ENCODE measurements around the gene EFCAB14.

The EFCAB14 gene

GRCh38 chr1:46687093-46687659, 31.7 kb downstream of the EFCAB14 start:
- TF ChIP-seq EZH2 (IDR thresholded peaks at IDR 0.05) (no peak), FOXP2 (optimal IDR thresholded peaks at IDR 0.05; ENCODE audit: control extremely low read depth, extremely low read length, insufficient read depth) (peak; percentile 41)
- peak overlapping the region; percentile 71 for H3K4me3 ChIP-seq
- H3K36me3 ChIP-seq (ENCODE audit: insufficient read depth, low read length): peaks cover 81% of the 10 kb centered on the region

GRCh38 chr1:46686255-46686654, 32.7 kb downstream of the EFCAB14 start:
- Histone ChIP-seq H3K36me3 (ENCODE audit: insufficient read depth, low read length) (peaks cover 74% of the 10 kb centered on the region), H3K27ac (no peak overlapping the region), H3K4me3 (no peak overlapping the region), H3K9me3 (ENCODE audit: low read depth, low read length) (no peaks in the 10 kb centered on the region), H3K9ac (ENCODE audit: insufficient read length) (no peak overlapping the region)
- TF ChIP-seq EZH2 (IDR thresholded peaks at IDR 0.05): no peak
- no peak for TF ChIP-seq FOXP2 (optimal IDR thresholded peaks at IDR 0.05; ENCODE audit: control extremely low read depth, extremely low read length, insufficient read depth)
- no peak for TF ChIP-seq POLR2AphosphoS5 (IDR thresholded peaks at IDR 0.05; ENCODE audit: borderline replicate concordance, low read depth, low read length)
- DNase-seq (ENCODE audit: low read depth, low spot score): no peak

More at GRCh38 chr1:46687093-46687659, 31.7 kb downstream of the EFCAB14 start:
- Histone ChIP-seq H3K9ac (ENCODE audit: insufficient read length) (no peak overlapping the region), H3K9me3 (ENCODE audit: low read depth, low read length) (no peaks in the 10 kb centered on the region), H3K27ac (peak overlapping the region; percentile 72)
- peak; percentile 72 for DNase-seq (ENCODE audit: low read depth, low spot score)

GRCh38 chr1:46684670-46685069, 34.2 kb downstream of the EFCAB14 start:
- H3K36me3 ChIP-seq (ENCODE audit: insufficient read depth, low read length): peaks cover 80% of the 10 kb centered on the region
- H3K9me3 ChIP-seq (ENCODE audit: low read depth, low read length): no peaks in the 10 kb centered on the region
- TF ChIP-seq EZH2 (IDR thresholded peaks at IDR 0.05) (no peak), POLR2AphosphoS5 (IDR thresholded peaks at IDR 0.05; ENCODE audit: borderline replicate concordance, low read depth, low read length) (no peak), FOXP2 (optimal IDR thresholded peaks at IDR 0.05; ENCODE audit: control extremely low read depth, extremely low read length, insufficient read depth) (no peak)
- no peak overlapping the region for H3K4me3 ChIP-seq
- H3K27ac ChIP-seq: no peak overlapping the region
- no peak overlapping the region for H3K9ac ChIP-seq (ENCODE audit: insufficient read length)
- no peak for DNase-seq (ENCODE audit: low read depth, low spot score)

- Histone ChIP-seq H3K36me3 (ENCODE audit: insufficient read depth, low read length) (peaks cover 66% of the 10 kb centered on the region), H3K4me3 (no peak overlapping the region)
Measured at GRCh38 chr1:46682064-46682463, 36.9 kb downstream of the EFCAB14 start.

GRCh38 chr1:46681333-46682034, 37.4 kb downstream of the EFCAB14 start:
- no peak overlapping the region for H3K27ac ChIP-seq
- H3K4me3 ChIP-seq: no peak overlapping the region
- no peak for TF ChIP-seq POLR2AphosphoS5 (IDR thresholded peaks at IDR 0.05; ENCODE audit: borderline replicate concordance, low read depth, low read length)
- no peak for TF ChIP-seq FOXP2 (optimal IDR thresholded peaks at IDR 0.05; ENCODE audit: control extremely low read depth, extremely low read length, insufficient read depth)
- no peak for TF ChIP-seq EZH2 (IDR thresholded peaks at IDR 0.05)
- DNase-seq (ENCODE audit: low read depth, low spot score): no peak
- no peaks in the 10 kb centered on the region for H3K9me3 ChIP-seq (ENCODE audit: low read depth, low read length)
- peaks cover 66% of the 10 kb centered on the region for H3K36me3 ChIP-seq (ENCODE audit: insufficient read depth, low read length)
- H3K9ac ChIP-seq (ENCODE audit: insufficient read length): no peak overlapping the region

More at GRCh38 chr1:46682064-46682463, 36.9 kb downstream of the EFCAB14 start:
- DNase-seq (ENCODE audit: low read depth, low spot score): no peak
- TF ChIP-seq POLR2AphosphoS5 (IDR thresholded peaks at IDR 0.05; ENCODE audit: borderline replicate concordance, low read depth, low read length): no peak
- no peak for TF ChIP-seq FOXP2 (optimal IDR thresholded peaks at IDR 0.05; ENCODE audit: control extremely low read depth, extremely low read length, insufficient read depth)
- no peak for TF ChIP-seq EZH2 (IDR thresholded peaks at IDR 0.05)
- Histone ChIP-seq H3K9me3 (ENCODE audit: low read depth, low read length) (no peaks in the 10 kb centered on the region), H3K9ac (ENCODE audit: insufficient read length) (no peak overlapping the region), H3K27ac (no peak overlapping the region)

GRCh38 chr1:46679789-46680573, 38.9 kb downstream of the EFCAB14 start:
- Histone ChIP-seq H3K36me3 (ENCODE audit: insufficient read depth, low read length) (peaks cover 55% of the 10 kb centered on the region), H3K4me3 (no peak overlapping the region), H3K27ac (no peak overlapping the region), H3K9me3 (ENCODE audit: low read depth, low read length) (no peaks in the 10 kb centered on the region), H3K9ac (ENCODE audit: insufficient read length) (no peak overlapping the region)
- TF ChIP-seq FOXP2 (optimal IDR thresholded peaks at IDR 0.05; ENCODE audit: control extremely low read depth, extremely low read length, insufficient read depth): no peak
- TF ChIP-seq EZH2 (IDR thresholded peaks at IDR 0.05): no peak
- TF ChIP-seq POLR2AphosphoS5 (IDR thresholded peaks at IDR 0.05; ENCODE audit: borderline replicate concordance, low read depth, low read length): no peak
- no peak for DNase-seq (ENCODE audit: low read depth, low spot score)

GRCh38 chr1:46677339-46677738, 41.6 kb downstream of the EFCAB14 start:
- no peaks in the 10 kb centered on the region for H3K9me3 ChIP-seq (ENCODE audit: low read depth, low read length)
- no peak for DNase-seq (ENCODE audit: low read depth, low spot score)
- H3K36me3 ChIP-seq (ENCODE audit: insufficient read depth, low read length): peaks cover 29% of the 10 kb centered on the region
- TF ChIP-seq FOXP2 (optimal IDR thresholded peaks at IDR 0.05; ENCODE audit: control extremely low read depth, extremely low read length, insufficient read depth) (no peak), POLR2AphosphoS5 (IDR thresholded peaks at IDR 0.05; ENCODE audit: borderline replicate concordance, low read depth, low read length) (no peak), EZH2 (IDR thresholded peaks at IDR 0.05) (no peak)
- no peak overlapping the region for H3K4me3 ChIP-seq
- no peak overlapping the region for H3K9ac ChIP-seq (ENCODE audit: insufficient read length)
- H3K27ac ChIP-seq: no peak overlapping the region

- DNase-seq (ENCODE audit: low read depth, low spot score): no peak
- TF ChIP-seq FOXP2 (optimal IDR thresholded peaks at IDR 0.05; ENCODE audit: control extremely low read depth, extremely low read length, insufficient read depth) (no peak), POLR2AphosphoS5 (IDR thresholded peaks at IDR 0.05; ENCODE audit: borderline replicate concordance, low read depth, low read length) (no peak), EZH2 (IDR thresholded peaks at IDR 0.05) (no peak)
- no peak overlapping the region for H3K9ac ChIP-seq (ENCODE audit: insufficient read length)
- H3K4me3 ChIP-seq: no peak overlapping the region
- H3K27ac ChIP-seq: no peak overlapping the region
- H3K9me3 ChIP-seq (ENCODE audit: low read depth, low read length): no peaks in the 10 kb centered on the region
- peaks cover 25% of the 10 kb centered on the region for H3K36me3 ChIP-seq (ENCODE audit: insufficient read depth, low read length)
Measured at GRCh38 chr1:46676531-46676930, 42.4 kb downstream of the EFCAB14 start.

All from SK-N-MC (cell line).